Measurements from ENCODE around the gene TSPAN32.
"Not testable (repeated sequence)": the region's sequence is repeated elsewhere in the genome, so short reads cannot be mapped to it uniquely, and the experiment has no call there.

TSPAN32 gene

DNA sequence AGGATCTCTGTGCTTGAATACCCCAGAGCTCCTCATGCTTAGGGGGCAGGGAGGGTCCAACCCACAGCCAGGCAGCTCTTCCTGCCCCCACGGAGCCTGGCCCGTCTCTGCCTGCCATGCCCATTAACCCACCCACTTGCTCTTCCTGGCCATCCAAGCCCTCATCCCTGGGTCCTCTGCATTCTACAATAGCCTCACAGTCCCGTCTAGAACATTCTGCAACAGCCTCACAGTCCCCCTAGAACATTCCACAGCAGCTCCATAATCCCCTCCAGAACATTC, 15.1 kb downstream of the TSPAN32 start:
- no peak for DNase-seq

DNA sequence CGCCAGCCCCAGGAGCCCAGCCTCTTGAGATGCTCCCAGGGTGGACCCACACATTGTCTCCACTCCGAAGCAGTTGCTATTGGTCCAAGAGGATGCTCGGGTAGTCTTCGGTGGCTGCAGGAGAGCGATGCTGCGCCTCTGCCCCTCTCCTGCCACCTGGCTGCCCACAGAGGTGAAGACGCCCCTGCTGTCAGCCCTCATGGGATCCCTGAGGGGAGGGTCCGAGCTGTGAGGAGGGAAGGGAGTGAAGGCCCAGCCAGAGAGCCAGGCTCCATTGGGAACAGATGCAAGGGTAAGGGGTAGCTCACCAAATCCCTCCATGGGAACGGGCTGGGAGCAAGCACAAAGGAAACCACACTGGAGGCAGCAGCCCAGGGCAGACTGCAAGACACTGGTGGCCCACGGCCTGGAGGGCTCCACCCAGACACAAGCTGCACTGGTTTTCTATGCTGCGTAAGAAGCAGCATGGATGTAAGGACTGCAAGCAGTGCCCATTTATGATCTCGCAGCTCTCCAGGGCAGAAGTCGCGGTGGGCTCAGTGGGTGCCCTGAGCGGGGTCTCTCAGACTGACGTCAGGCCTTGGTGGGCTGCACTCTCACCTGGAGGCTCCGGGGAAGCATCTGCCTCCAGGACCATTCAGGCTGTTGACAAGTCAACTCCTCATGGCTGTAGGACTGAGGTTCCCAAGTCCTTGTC, 15.7 kb downstream of the TSPAN32 start:
- DNase-seq = no peak

DNA sequence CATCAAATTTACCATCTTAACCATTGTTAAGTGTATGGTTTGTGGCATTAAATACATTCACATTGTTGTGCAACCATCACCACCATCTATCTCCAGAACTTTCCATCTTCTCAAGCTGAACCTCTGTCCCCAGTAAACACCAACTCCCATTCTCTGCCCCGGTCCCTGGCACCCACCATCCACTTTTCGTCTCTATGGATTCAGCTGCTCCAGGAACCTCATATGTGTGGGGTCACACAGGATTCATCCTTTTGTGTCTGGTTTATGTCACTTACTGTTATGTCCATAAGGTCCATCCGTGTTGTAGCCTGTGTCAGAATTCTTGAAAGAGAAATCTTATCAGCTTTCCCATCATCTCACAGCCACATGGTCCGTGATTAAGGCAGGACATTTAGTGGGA, 16.3 kb downstream of the TSPAN32 start:
- no peak for DNase-seq

DNA sequence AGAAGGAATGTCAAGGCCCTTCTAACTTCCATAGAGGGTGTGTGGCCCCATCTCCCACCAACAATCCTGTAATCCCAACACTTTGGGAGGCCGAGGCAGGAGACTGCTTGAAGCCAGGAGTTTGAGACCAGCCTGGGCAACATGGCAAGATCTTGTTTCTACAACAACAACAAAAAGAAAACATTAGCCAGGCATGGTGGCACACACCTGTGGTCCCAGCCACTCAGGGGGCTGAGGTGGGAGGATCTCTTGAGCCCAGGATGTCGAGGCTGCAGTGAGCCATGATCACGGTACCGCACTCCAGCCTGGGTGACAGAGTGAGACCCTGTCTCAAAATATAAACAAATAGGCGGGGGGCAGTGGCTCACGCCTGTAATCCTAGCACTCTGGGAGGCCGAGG, 16.9 kb downstream of the TSPAN32 start:
- DNase-seq = no peak

DNA sequence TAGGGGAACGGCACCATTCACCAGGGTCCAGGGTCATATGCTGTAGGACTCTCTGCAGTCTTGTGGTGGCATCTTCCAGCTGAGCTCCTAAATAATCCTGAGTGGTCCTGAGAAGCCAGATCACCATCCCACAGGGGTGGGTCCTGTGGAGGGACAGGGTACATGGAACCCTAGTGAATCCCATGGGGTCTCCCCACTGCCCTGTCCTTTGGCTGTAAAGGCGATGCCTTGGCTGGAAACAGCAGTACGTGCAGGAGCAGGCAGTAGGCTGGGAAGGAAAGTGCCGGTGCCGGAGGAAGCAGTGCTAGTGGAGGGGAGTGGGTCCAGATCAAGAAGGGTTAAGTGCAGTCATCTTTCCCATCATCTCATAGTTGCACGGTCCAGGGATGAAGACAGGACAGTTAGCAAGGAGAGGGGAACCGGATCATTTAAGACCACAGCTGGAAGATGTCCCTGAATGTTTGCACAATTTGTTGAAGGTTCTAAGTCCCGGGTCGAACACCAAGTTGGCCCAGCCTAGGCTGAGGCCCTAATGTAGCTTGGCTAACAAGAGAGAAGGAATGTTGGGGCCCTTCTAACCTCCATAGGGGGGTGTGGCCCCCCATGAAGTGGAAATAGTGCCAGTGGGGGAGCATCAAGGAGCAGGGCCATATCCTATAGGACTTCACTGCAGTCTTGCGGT, 18.1 kb downstream of the TSPAN32 start:
- DNase-seq = no peak

DNA sequence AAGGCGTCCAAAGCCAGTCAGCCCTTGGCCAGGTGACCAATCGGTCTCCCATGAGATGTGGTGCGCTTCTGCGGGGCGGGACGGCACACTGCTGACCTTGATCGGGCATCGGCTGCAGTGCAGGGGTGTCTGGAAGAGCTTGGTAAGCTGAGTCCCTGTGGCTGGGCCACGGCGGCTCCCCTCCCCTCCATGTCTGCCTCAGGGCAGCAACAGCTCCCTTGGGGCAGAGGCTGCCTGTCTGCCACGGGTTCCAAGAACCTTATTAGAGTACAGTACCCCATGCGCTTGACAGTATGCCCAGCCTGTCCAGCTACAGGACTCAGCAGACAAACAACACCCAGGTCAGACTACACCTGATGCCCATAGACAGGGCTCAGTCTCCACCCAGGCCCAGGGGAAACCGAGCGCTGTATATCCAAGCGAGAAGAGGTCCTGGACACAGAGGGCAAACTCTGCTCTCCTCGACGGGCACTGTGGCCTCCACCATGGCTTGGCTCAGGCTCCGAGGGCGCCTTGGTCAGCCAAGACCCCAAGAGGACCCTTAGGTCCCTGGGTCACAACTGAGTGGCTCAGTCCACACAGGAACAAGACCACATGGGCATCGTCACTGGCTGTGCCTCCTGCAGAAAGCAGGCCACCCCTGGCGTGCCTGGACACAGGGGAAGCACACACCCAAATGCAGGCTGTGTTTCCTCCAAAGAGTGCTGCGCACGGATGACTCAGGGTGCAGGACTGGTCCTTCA, 18.9 kb downstream of the TSPAN32 start:
- no peak for DNase-seq

DNA sequence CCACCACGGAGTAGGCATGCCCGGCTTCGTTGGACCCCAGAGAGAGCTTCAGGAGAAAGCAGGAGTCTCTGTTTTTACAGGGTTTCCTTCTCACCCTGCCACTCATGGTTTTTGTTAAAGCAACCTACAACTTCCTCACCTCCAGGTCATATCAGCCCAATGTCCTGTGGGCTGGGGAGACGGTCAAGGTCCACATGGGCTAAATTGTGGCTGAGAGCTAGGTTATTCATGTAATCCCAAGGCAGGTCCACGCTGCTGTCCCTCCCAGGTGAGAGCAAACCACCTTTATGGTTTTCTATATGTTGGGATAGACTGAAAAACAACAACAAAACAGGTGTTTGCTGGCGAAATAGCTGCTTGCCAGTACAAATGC, 19.5 kb downstream of the TSPAN32 start:
- no peak for DNase-seq

DNA sequence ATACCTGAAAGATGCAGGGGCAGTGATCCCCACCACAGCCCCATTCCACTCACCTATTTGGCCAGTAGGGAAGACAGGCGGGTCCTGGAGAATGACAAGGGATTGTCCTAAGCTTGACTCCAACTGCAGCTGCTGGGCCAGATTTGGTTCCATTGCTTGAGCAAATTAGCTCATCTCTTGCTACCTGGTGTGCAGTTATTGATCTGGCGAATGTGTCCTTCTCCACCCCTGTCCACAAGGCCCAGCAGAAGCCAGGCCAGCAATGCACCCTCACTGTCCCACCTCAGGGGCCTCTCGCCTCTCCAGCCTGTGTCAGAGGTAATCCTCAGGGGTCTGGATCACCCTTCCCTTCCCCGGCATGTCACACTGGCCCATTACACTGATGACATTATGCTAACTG, 23.3 kb downstream of the TSPAN32 start:
- DNase-seq = no peak

DNA sequence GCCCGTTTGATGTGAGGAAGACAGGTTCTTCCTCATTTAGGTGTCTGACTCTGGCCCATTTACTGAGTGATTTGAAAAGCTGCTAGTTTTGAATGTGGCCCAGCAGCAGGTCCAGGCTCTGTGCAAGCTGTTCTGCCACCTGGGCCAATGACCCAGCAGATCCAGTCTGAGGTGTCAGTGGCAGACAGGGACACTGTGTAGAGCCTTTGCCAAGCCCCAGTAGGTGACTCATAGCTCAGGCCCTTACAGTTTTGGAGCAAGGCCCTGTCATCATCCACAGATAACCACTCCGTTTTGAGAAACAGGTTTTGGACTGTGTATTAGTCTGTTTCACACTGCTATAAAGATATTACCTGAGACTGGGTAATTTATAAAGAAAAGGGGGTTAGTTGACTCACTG, 23.9 kb downstream of the TSPAN32 start:
- DNase-seq = no peak

DNA sequence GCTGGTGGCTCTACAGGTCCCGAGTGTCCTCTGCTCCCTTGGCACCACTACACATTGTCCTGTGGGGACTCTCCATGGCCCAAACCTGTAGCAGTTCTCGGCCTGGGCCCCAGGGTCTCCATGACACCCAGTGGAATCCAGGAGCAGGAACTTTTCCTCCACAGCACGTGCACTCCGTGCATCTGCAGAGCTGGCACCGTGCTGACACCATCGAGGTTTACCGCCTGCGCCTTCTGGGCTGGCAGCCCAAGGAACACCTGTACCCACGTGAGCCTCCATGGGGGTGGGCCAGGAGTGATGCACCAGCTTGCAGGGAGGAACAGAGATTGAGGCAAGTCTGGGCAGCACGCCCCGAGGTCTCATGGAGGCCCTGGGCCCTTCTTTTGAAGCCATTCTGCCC, 25.2 kb downstream of the TSPAN32 start:
- no peak for DNase-seq

DNA sequence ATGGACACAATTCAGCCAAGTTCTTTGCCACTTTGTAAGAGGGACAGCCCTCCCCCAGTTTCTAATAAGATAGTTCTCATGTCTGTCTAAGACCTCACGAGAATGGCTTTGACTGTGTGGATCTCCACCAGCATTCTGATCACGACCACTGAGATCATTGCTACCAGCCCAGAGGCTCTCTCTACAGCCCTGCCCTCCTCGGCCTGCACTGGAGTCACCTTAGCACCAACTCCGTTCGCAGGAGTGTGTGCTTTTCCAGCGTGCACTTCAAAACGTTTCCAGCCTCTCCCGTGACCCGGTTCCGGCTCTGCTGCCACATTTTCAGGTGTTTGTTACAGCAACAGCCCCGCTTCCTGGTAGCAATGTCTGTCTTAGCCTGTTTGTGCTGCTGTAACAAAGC, 26.2 kb downstream of the TSPAN32 start:
- DNase-seq = no peak

DNA sequence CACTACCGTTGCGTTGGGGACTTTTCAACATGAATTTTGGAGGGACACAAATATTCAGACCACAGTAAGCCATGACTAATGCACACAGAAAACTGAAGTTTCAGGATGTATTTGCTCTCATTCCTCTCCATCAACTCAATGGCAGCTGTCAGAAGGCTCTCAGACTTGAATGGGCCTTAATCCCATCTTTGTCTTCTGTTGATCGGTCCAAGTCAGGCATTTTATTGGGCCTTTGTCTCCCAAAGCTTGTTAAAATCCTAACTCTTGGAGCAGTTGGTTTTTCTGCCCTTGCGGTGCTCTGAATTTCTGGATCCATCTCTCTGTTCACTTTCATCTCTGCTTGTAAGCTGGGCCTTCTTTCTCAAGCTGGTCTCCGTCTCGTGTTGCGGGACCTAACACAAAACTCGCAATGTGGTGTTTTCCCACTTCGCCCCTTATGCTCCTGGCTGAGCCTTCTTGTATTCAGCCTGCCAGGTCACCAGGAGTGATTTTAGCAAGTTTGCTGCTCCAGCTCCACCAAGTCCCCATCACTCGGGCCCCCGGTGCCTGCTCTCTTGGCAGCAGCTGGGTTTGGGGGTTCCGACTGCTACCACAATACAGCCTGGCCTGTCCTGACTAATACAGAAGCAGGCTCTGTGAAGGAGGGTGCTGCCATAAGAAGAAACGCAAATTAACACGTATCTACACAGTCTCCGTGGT, 27.0 kb downstream of the TSPAN32 start:
- no peak for DNase-seq

DNA sequence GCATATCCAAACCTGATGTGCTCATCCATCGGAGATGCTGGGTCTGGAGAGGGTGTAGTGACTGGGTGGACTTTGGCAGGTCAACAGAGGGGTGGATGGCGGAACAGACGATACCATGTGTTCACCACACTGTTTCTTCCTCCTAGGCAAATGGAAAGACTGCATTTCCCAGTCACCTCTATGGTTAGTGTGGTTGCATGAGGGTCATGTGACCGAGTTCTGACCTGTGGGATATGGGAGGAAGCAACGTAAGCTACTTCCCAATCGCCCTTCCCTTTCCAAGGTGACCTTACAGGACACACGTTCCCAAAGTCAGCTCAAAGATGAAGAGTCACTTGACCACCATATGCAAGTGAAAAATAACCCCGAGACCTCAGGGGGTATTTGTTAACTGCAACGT, 27.7 kb downstream of the TSPAN32 start:
- no peak for DNase-seq

DNA sequence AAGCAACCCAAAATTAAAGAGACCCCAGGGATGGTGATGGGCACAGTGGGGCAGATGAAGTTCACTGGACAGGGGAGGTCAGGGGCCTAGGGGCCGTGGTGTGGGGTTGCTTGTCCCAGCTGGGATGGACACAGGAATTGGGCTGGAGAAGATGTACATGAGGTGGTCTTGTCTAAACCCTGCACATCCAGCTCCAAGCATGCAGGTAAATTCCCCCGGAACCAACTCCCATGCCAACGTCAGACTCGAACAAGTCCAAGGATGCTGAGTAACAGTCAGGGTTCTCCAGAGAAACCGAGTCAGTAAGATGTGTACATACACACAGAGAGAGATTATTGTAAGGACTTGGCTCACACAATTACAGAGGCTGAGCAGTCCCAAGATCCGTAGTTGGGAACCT, 28.9 kb downstream of the TSPAN32 start:
- no peak for DNase-seq

DNA sequence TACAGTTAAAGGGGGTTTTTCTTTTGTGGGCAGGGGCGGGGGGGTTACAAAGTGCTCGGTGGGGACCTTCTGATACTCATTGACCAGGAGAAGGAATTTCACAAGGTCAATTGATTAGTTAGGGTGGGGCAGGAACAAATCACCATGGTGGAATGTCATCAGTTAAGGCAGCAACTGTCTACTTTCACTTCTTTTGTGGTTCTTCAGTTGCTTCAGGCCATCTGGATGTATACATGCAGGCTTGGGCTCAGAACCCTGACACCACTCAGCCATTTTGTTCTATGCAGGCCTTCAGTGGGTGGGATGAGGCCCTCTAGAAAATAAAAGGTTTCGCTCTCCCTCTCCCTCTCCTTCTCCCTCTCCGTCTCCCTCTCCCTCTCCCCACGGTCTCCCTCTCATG, 29.6 kb downstream of the TSPAN32 start:
- no peak for DNase-seq

DNA sequence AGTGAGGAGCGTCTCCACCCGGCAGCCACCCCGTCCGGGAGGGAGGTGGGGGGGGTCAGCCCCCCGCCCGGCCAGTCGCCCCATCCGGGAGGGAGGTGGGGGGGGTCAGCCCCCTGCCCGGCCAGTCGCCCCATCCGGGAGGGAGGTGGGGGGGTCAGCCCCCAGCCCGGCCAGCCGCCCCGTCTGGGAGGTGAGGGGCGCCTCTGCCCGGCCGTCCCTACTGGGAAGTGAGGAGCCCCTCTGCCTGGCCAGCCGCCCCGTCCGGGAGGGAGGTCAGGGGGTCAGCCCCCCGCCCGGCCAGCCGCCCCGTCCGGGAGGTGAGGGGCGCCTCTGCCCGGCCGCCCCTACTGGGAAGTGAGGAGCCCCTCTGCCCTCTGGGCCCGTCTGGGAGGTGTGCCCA, 30.8 kb downstream of the TSPAN32 start:
- not testable (repeated sequence) for DNase-seq

DNA sequence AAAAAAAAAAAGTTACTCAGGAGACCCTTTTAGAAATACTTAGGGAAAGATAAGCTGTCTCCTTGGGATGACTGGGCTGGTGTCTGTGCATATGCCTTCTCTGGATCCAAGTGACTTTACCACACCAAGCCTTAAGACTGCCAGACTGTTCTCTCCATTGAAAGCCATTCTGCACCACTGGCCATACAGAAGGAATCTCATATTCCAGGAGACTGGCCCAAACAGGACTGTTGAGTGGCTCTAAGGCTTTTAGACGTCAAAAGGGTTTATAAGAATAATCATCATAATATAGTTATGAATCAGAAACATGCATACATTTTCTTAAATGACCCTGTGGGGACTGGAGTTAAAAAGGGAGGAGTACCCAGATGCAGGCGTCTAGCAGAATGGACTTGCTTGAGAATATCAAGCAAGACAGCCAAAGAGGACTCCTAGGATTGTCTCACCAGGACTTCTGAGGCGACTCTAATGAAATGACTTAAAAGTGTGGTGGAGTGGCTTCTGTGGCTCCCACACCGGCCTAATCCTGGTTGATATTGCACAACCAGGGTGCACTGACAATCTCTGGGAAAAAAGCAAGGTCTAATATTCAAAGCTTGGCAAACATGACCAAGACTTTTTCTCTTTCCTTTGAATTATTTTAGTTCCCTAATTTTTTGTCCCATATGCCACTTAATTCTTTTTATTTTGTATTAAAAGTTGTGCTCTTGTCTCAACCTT, 31.8 kb downstream of the TSPAN32 start:
- DNase-seq = not testable (repeated sequence)

DNA sequence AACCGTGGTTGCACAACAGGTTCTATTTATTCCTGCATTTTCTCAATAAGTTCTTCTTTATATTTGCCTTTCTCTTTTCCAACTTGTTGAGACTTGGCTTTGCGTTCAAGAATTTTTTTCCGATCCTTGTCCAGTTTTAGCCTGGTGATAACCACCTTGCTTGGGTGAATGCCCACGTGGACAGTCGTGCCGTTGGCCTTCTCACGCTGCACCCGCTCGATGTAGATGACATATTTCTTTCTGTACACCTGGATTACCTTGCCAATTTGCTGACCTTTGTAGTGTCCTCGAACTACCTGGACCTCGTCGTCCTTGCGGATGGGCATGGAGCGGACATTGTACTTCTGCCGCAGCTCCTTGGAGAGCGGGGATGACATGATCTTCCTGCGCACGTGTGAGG, 33.5 kb downstream of the TSPAN32 start:
- DNase-seq = not testable (repeated sequence)

DNA sequence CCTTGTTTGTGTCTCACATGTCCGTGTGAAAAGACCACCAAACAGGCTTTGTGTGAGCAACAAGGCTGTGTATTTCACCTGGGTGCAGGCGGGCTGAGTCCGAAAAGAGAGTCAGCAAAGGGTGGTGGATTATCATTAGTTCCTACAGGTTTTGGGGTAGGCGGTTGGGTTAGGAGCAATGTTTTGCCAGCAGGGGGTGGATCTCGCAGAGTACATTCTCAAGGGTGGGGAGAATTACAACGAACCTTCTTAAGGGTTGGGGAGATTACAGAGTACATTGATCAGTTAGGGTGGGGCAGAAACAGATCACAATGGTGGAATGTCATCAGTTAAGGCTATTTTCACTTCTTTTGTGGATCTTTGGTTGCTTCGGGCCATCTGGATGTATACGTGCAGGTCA, 36.9 kb downstream of the TSPAN32 start:
- not testable (repeated sequence) for DNase-seq

DNA sequence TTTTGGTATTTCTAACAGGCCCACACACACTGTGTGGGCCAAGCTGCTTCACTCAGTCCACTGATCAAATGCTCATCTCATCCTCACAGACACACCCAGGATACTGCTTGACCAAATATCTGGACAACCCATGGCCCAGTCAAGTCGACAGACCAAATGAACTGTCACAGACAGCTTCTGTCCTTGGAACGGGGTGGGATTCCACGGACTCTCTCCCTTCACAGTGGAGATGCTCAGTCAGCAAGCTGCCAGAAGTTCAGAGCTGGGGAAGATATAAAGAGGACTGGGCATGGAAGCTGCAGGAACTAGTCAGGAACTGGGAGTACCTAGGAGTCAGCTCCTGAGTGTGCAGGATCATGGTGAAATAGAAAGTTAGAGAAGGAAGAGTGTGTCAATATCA, 40.7 kb downstream of the TSPAN32 start:
- DNase-seq = no peak

DNA sequence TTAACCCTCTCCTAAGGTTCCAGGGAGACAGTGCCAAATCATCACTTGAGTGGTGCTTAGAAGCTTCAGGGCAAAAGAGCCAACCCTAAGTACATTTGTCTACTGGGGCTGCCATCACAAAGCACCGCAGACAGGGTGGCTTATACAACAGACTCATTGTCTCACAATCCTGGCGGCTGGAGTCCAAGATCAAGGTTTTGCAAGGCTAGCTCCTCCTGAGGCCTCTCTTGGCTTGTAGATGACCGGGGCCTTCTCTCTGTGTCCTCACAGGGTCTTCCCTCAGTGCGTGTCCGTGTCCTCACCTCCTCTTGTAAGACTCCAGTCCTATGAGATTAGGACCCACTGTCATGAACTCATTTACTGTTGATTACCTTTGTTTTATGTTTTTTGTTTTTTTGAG, 41.2 kb downstream of the TSPAN32 start:
- no peak for DNase-seq

DNA sequence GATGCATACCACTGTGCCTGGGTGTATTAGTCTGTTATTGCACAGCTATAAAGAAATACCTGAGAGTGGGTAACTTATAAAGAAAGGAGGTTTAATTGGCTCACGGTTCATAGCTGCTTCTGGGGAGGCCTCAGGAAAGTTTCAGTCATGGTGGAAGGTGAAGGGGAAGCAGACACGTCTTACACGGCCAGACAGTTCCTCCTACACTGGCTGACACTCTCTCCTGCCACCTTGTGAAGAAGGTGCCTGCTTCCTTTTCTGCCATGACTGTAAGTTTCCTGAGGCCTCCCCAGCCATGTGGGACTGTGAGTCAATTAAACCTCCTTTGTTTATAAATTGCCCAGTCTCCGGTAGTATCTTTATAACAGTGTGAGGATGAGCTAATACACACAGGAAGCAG, 41.7 kb downstream of the TSPAN32 start:
- no peak for DNase-seq

DNA sequence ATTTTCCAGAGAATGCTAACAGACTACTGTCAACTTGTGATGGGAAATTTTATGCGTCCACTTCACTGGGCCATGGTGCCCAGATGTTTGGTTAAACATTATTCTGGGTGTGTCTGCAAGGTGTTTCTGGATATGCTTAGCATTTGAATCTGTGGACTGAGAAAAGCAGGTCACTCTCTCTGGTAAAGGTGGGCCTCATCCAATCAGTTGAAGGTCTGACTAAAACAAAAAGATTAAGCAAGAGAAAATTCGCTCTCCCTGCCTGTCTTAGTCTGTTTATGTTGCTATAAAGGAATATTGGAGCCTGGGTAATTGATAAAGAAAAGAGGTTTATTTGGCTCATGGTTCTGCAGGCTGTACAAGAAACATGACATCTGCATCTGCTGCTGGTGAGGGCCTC, 43.2 kb downstream of the TSPAN32 start:
- DNase-seq = no peak

Data from fibroblast of skin of right quadriceps (primary cell).